Measurements from ENCODE around the gene SLC35F6. TPM values are rescaled to one million over a fixed set of nuclear protein-coding genes. Genes with fewer than 3 reads are reported as not detected.

The SLC35F6 gene
- total and polyA plus RNA-seq, 4 donors: 11.4 to 30.7 (median 19.0) TPM

GRCh38 chr2:26763019-26763418 lies 1.1 kb upstream of the SLC35F6 start:
- no peak overlapping the region for H3K4me3 ChIP-seq (ENCODE audit: low read depth in 1 of 3, low read length in 3 of 3)
- no peaks in the 10 kb centered on the region for H3K36me3 ChIP-seq (ENCODE audit: control insufficient read depth in 4 of 4, insufficient read depth in 3 of 4, low read depth in 1 of 4, low read length in 3 of 4)
- peaks cover 9 to 21% (median 18%) of the 10 kb centered on the region in 4 donors for H3K4me1 ChIP-seq (ENCODE audit: control insufficient read depth in 4 of 4, insufficient read depth in 4 of 4, low read length in 3 of 4)
- 94% methylated on average over 10 of the region's 10 CpGs for WGBS
- no peaks in the 10 kb centered on the region for H3K27me3 ChIP-seq (ENCODE audit: control insufficient read depth in 4 of 4, insufficient read depth in 4 of 4, low read length in 3 of 4)
- TF ChIP-seq TAF1 (conservative IDR thresholded peaks at IDR 0.05): no peak
- no peak for TF ChIP-seq JUND (IDR thresholded peaks at IDR 0.05)
- no peak for TF ChIP-seq SP1 (IDR thresholded peaks at IDR 0.05)
- TF ChIP-seq HNF4A (conservative IDR thresholded peaks at IDR 0.05): no peak
- TF ChIP-seq HNF4G (IDR thresholded peaks at IDR 0.05): no peak
- no peak for TF ChIP-seq RAD21 (IDR thresholded peaks at IDR 0.05)
- TF ChIP-seq YY1 (IDR thresholded peaks at IDR 0.05): no peak
- TF ChIP-seq ZBTB33 (IDR thresholded peaks at IDR 0.05): no peak
- no peak for TF ChIP-seq CTCF (IDR thresholded peaks at IDR 0.05; ENCODE audit: low read depth, low read length, missing input control)
- no peak for TF ChIP-seq REST (IDR thresholded peaks at IDR 0.05)
- no peak for TF ChIP-seq ATF3 (IDR thresholded peaks at IDR 0.05)
- no peak for TF ChIP-seq RXRA (IDR thresholded peaks at IDR 0.05)
- no peak for TF ChIP-seq MAX (IDR thresholded peaks at IDR 0.05)
- no peak for TF ChIP-seq EGR1 (IDR thresholded peaks at IDR 0.05; ENCODE audit: low read depth in 2 of 2)
- no peak for TF ChIP-seq NR2F2 (IDR thresholded peaks at IDR 0.05)
- TF ChIP-seq GABPA (IDR thresholded peaks at IDR 0.05 in 1 of 2, conservative IDR thresholded peaks at IDR 0.05 in 1 of 2): no peak
- no peak for TF ChIP-seq FOXA2 (IDR thresholded peaks at IDR 0.05)
- no peak for TF ChIP-seq FOXA1 (IDR thresholded peaks at IDR 0.05)
- H3K27ac ChIP-seq (ENCODE audit: low read depth in 1 of 2, low read length in 2 of 2): no peak overlapping the region
- H3K9ac ChIP-seq (ENCODE audit: low read depth in 1 of 2, low read length in 2 of 2): no peak overlapping the region
- no peak for DNase-seq (ENCODE audit: low spot score)
- no peaks in the 10 kb centered on the region for H3K9me3 ChIP-seq (ENCODE audit: control insufficient read depth in 4 of 4, low read length in 3 of 4)
